Large intestine (tissue), 3 donors: ENCODE measurements around the gene NBPF3. TPM values are rescaled to one million over a fixed set of nuclear protein-coding genes. Genes with fewer than 3 reads are reported as not detected.
"Not testable (repeated sequence)": the region's sequence is repeated elsewhere in the genome, so short reads cannot be mapped to it uniquely, and the experiment has no call there.

Source experiments
- DNase-seq, 2 donors: peaks; one replicate each; pipeline versions ENCODE4 v3.0.0 to v3.0.0-alpha.2; 2013
- H3K27ac ChIP-seq: one replicate; pipeline ENCODE4 v1.5.1; 2013; ENCODE audit warnings: low read length
- H3K27me3 ChIP-seq: 2 replicates; pipeline ENCODE4 v1.6.1; 2013; ENCODE audit warnings: low read length; ENCODE audit not compliant: control insufficient read depth, insufficient read depth
- H3K36me3 ChIP-seq: 2 replicates; pipeline ENCODE4 v1.6.1; 2013; ENCODE audit warnings: low read length; ENCODE audit not compliant: control insufficient read depth, insufficient read depth
- H3K4me1 ChIP-seq: one replicate; pipeline ENCODE4 v1.6.1; 2013; ENCODE audit warnings: low read length; ENCODE audit not compliant: control insufficient read depth, insufficient read depth
- H3K4me3 ChIP-seq: one replicate; pipeline ENCODE4 v1.5.1; 2013; ENCODE audit warnings: low read length
- H3K9me3 ChIP-seq: one replicate; pipeline ENCODE4 v1.6.1; 2013; ENCODE audit warnings: mild to moderate bottlenecking, low read depth, low read length, moderate library complexity; ENCODE audit not compliant: control insufficient read depth
- WGBS: methylation state at CpG from one replicate; pipeline ENCODE4 v1.1.5; 2013; ENCODE audit warnings: low lambda C conversion rate; ENCODE audit not compliant: insufficient coverage; 5-methylcytosine and 5-hydroxymethylcytosine counted together
- polyA plus RNA-seq: library from polyadenylated mRNA; unstranded; fragments of 120-200 nt; gene quantifications from one replicate; pipeline ENCODE4 v1.2.1, GENCODE V29; 2013

NBPF3 gene
- polyA plus RNA-seq, 1 donor, result 13.6 TPM

GRCh38 chr1:21519486-21520070 lies 79.6 kb downstream of the NBPF3 start:
- DNase-seq, H3K4me3 ChIP-seq, H3K9me3 ChIP-seq, H3K4me1 ChIP-seq, H3K27ac ChIP-seq, H3K27me3 ChIP-seq, H3K36me3 ChIP-seq: not testable (repeated sequence)
- WGBS, result no CpG with 5 or more reads among the region's 11 CpGs

DNA sequence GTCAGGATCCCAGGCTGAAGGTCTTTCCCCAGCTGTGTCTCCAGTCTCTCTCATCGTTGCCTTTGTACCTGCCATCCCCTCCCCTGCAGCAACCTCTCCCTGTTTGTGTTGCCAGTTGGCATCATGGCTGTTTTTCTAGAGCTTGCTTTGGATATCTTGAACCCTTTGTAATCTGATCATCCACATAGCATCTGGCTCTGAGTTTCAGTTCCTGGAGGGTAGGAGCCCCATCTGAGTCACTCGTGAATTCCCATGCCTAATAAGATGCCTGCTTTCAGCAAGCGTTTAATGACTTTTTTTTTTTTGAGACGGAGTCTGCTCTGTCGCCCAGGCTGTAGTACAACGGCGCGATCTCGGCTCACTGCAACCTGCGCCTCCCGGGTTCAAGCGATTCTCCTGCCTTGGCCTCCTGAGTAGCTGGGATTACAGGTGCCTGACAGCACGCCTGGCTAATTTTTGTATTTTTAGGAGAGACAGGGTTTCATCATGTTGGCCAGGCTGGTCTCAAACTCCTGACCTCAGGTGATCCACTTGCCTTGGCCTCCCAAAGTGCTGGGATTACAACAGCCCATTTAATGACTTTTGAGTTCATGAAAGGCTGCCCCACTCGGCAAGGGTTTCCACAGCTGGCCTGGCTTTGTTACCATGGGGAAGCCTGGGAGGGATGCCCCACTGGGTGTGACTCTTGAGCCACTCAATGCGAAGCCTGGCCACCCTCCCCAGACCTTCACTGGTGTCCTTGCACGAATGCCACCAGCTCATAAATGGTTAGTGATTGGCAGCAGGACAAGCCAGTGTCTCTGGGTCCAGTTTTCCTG lies 81.2 kb downstream of the NBPF3 start:
- WGBS, result no CpG with 5 or more reads among the region's 16 CpGs
- no peaks in the 10 kb centered on the region for H3K27me3 ChIP-seq
- no peaks in the 10 kb centered on the region for H3K36me3 ChIP-seq
- H3K4me3 ChIP-seq, result no peak overlapping the region
- no peaks in the 10 kb centered on the region for H3K9me3 ChIP-seq
- H3K27ac ChIP-seq, result no peak overlapping the region
- no peaks in the 10 kb centered on the region for H3K4me1 ChIP-seq
- DNase-seq, result no peak

- no CpG with 5 or more reads among the region's 4 CpGs for WGBS
These were observed 81.8 kb downstream of the NBPF3 start for GRCh38 chr1:21521717-21522060.

GRCh38 chr1:21522525-21523038 lies 82.6 kb downstream of the NBPF3 start:
- Histone ChIP-seq H3K27me3 (no peaks in the 10 kb centered on the region), H3K36me3 (no peaks in the 10 kb centered on the region), H3K4me1 (no peaks in the 10 kb centered on the region), H3K9me3 (no peaks in the 10 kb centered on the region), H3K27ac (no peak overlapping the region), H3K4me3 (no peak overlapping the region)
- WGBS, result 46% methylated on average over 2 of the region's 11 CpGs
- no peak for DNase-seq

More at GRCh38 chr1:21521717-21522060, 81.8 kb downstream of the NBPF3 start:
- DNase-seq, result no peak
- Histone ChIP-seq H3K36me3 (no peaks in the 10 kb centered on the region), H3K27me3 (no peaks in the 10 kb centered on the region), H3K27ac (no peak overlapping the region), H3K4me1 (no peaks in the 10 kb centered on the region), H3K9me3 (no peaks in the 10 kb centered on the region), H3K4me3 (no peak overlapping the region)

- no peak for DNase-seq
- Histone ChIP-seq H3K4me3 (no peak overlapping the region), H3K9me3 (no peaks in the 10 kb centered on the region), H3K4me1 (no peaks in the 10 kb centered on the region), H3K36me3 (no peaks in the 10 kb centered on the region), H3K27ac (no peak overlapping the region), H3K27me3 (no peaks in the 10 kb centered on the region)
- WGBS, result no CpG with 5 or more reads among the region's 7 CpGs
These were observed 83.4 kb downstream of the NBPF3 start for GRCh38 chr1:21523297-21523813.

- DNase-seq, result no peak
These were observed 84.3 kb downstream of the NBPF3 start for GRCh38 chr1:21524220-21524619.

GRCh38 chr1:21524686-21525339 lies 84.9 kb downstream of the NBPF3 start:
- Histone ChIP-seq H3K4me3 (no peak overlapping the region), H3K27me3 (no peaks in the 10 kb centered on the region), H3K9me3 (no peaks in the 10 kb centered on the region), H3K4me1 (no peaks in the 10 kb centered on the region), H3K27ac (no peak overlapping the region), H3K36me3 (no peaks in the 10 kb centered on the region)
- WGBS, result 60% methylated on average over 1 of the region's 14 CpGs
- DNase-seq, result no peak

More at GRCh38 chr1:21524220-21524619, 84.3 kb downstream of the NBPF3 start:
- WGBS, result no CpG with 5 or more reads among the region's 5 CpGs
- H3K4me1 ChIP-seq, result no peaks in the 10 kb centered on the region
- H3K27me3 ChIP-seq, result no peaks in the 10 kb centered on the region
- no peak overlapping the region for H3K4me3 ChIP-seq
- no peaks in the 10 kb centered on the region for H3K36me3 ChIP-seq
- no peak overlapping the region for H3K27ac ChIP-seq
- no peaks in the 10 kb centered on the region for H3K9me3 ChIP-seq

DNA sequence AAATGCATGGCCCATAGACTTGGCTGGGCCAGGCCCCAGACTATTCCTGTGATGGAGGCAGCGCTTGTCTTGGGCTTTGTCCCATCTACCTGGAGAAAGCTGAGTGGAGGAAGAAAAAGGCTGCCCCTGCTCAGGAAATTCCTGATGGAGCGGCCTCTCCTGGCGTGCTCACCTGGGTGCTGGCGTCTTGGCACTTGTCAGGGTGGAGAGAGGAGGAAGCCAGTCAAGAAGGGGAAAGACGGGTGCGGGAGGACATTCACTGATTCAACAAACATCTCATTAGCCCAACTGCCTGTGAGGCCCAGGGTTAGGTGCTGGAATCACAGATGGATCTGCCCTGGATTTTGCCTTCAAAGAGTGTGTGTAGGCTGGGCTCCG lies 85.4 kb downstream of the NBPF3 start:
- no CpG with 5 or more reads among the region's 7 CpGs for WGBS
- no peak overlapping the region for H3K27ac ChIP-seq

DNA sequence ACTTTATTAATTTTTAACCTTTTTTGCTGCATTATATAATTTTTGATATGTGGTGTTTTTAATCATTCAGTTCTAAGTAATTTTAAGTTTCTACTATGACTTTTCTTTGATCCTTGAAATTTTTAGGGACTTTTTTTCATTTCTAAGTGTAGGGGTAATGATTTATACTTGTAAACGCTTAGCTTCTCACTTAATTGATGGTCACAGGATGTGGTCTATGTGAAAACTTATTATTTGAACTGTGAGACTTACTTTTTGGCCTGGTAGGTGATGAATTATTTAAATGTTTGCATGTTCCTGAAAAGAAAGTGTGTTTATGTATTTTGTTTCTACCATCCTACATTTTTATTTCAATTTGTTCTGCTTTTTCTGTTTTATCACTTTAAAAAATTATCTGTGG lies 86.5 kb downstream of the NBPF3 start:
- Histone ChIP-seq H3K27me3 (peaks cover 2% of the 10 kb centered on the region), H3K27ac (no peak overlapping the region), H3K36me3 (no peaks in the 10 kb centered on the region), H3K9me3 (no peaks in the 10 kb centered on the region), H3K4me3 (no peak overlapping the region), H3K4me1 (no peaks in the 10 kb centered on the region)
- WGBS, result no CpG with 5 or more reads among the region's 1 CpG
- DNase-seq, result no peak

More for the DNA sequence above, 85.4 kb downstream of the NBPF3 start:
- DNase-seq, result no peak
- no peaks in the 10 kb centered on the region for H3K36me3 ChIP-seq
- H3K4me1 ChIP-seq, result no peaks in the 10 kb centered on the region
- no peak overlapping the region for H3K4me3 ChIP-seq
- no peaks in the 10 kb centered on the region for H3K27me3 ChIP-seq
- H3K9me3 ChIP-seq, result no peaks in the 10 kb centered on the region

DNA sequence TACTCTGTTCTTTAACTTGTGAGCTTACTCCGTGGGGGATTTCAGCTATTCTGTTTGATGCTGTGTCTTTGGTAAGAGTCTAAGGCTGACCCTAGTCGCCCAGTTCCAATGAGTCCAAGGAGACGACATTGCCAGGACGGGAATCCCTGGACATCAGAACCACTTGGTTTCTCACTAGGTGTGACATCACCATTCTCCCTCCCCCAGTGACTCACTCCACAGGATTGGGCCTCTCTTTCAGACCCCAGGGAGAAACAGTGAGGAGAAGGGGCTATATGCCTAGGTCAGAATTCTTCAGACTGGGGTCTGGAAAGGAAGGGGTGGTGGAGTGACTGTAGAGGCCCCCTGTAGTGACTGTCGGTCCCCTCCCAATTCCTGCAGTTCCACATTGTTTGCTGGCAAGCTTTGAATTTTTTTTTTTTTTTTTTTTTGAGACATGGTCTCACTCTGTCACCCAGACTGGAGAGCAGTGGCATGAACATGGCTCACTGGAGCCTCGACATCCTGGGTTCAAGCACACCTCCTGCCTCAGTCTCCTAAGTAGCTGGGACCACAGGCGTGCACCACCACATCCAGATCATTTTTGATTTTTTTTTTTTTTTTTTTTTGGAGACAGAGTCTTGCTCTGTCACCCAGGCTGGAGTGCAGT lies 90.6 kb downstream of the NBPF3 start:
- H3K27ac ChIP-seq, result no peak overlapping the region
- 83% methylated on average over 1 of the region's 7 CpGs for WGBS
- no peak for DNase-seq
- no peak overlapping the region for H3K4me3 ChIP-seq
- no peaks in the 10 kb centered on the region for H3K4me1 ChIP-seq
- H3K9me3 ChIP-seq, result no peaks in the 10 kb centered on the region
- no peaks in the 10 kb centered on the region for H3K36me3 ChIP-seq
- peaks cover 4% of the 10 kb centered on the region for H3K27me3 ChIP-seq
